Activated T-cell treated with anti-CD3 and anti-CD28 coated beads for 48 hours (primary cell): ENCODE data around the gene UBTD1.

Experiments used
- DNase-seq: peaks from one replicate; pipeline ENCODE4 v3.0.0-alpha.2; 2020; ENCODE audit warnings: low read depth

UBTD1 gene

DNA sequence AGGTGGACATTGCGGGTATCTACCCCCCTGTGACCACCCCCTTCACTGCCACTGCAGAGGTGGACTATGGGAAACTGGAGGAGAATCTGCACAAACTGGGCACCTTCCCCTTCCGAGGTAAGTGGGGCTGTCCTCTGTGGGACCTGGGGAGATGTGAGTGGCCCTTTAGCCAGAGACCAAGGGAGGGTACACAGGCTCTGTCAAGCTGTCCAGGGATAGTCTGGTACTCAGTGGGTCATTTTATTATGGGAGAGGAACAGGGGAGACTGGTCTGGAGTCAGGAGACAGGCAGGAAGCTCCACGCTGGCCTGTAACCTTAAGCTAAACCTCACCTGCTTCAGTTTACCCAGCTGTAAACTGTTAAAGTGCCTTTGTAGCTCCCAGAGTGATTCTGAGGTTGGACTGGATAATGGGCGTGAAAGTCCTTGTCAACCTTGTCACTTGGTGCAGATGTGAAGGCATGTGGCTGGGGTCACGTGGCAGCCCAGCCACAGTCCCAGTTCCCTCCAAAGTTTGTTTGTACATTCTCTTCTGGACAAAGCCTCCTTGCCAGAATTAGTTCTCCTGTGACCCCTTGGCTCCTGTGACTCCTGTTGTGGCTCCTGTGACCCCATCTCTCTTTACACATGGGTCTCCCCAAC is 86.2 kb downstream of the UBTD1 start:
- no peak for DNase-seq

DNA sequence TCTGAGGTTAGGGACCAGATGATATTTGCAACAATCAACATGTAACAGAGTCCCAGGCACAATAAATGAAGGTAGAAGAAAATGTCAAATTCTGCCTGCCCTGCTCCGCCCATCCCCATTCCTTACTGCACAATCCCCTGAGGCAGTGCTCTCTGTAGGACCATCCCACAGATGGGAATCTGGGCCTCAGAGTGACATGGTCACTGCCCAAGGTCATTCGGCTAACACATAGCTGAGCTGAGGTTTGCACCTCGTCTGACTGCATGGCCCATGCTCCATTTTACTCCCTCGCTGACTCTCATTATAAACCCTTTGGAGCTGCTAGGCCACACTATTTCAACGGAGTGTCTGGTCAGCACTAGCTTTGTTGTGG is 86.7 kb downstream of the UBTD1 start:
- no peak for DNase-seq

DNA sequence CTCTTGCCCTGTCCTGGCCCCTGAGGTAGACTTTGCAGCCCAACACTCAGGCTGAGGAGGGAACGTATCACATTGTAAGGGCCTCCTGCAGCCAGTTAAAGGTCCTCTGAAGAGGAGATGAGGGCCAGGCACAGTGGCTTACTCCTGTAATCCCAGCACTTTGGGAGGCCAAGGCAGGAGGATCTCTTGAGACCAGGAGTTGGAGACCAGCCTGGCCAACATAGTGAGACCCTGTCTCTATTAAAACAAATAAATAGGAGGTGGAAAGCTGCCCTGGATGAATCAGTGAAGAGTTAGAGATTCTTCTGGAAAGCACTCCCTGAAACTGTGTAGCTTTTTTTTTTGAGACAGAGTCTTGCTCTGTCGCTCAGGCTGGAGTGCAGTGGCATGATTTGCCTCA is 88.5 kb downstream of the UBTD1 start:
- no peak for DNase-seq

DNA sequence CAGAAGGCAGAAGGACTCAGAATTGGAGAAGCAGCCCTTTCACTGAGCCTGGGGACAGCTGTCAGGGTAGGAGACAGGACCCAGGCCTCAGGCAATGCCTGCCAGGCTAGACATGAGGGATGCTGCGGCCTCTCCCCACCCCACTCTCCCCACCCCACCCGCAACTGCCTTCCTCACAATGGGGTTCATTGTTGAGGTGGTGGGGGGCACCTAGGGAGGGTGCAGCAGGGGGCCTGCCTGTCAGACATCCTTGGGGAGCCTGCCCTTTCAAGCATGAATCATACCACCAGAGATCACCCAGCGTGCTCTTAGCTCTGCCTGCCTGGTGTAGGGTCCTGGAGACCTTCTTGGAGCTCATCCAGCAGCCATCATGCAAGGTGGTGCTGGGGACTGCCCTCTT is 90.8 kb downstream of the UBTD1 start, which contains the start of gene C10orf62:
C10orf62 (plus strand) TSS at position 243 of the 400 bp plus-strand sequence. CDS start 177 bp downstream, outside the sequence.
- DNase-seq = no peak

DNA sequence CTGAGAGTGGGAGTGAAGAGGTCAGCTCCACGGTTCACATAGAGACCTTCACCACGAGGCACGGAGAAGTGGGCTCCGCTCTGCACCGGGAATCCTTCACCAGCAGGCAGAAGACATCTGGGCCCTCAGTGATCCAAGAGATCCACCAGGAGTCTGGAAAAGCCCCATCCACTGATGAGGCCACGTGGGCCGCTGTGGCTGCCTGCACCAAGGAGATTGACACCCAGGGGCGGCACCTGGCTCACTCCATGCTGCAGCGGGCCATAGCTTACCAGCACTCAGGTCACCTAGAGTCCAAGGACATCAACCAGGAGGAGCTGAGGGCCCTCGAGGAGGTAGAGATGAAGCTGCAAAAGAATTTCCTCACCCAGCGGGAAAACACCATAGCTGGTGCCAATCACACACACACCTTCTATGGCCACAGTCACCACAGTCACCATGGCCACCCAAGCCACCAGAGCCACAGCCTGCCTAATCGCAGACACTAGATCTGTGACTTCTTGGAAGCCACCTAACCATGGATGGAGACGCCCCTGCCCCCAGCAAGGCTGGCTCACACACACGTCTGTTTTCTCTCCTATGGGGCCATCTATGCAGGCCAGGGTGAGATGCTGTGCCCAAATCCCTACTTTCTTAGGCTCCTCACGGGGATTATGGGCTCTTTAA is 91.5 kb downstream of the UBTD1 start:
- no peak for DNase-seq

DNA sequence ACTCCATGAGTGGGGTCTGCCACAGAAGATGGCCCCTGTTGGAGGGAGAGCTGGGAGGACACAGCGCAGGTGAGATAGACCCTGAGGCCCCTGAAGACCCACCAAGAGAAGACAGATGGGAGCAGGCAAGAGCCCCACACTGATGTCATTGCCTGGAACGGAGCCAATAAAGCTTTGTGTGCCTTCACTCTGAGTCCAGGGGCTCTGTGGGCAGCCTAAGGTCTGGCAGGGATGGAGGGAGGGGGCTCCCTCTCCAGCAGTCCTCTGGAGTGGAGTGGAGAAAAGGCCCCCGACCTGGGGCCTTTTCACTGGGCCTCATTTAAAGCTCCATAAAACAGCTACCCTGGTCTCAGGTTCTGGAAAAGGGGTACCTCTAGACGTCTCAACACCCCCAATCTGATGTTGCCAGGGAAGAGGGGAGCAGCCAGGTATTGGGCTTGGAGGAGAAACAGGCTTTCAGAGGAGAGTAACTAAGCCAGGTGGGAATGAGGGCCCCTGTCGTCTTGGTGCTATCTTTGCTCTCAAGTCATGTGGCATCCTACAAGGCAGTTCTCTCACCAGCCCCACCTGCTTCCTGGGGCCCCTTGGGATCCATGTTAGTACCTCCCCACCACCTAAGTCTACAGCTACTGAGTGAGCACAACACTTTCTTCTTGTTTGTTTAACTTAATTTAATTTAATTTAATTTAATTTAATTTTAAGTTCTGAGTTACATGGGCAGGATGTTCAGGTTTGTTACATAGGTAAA is 92.2 kb downstream of the UBTD1 start:
- no peak for DNase-seq

DNA sequence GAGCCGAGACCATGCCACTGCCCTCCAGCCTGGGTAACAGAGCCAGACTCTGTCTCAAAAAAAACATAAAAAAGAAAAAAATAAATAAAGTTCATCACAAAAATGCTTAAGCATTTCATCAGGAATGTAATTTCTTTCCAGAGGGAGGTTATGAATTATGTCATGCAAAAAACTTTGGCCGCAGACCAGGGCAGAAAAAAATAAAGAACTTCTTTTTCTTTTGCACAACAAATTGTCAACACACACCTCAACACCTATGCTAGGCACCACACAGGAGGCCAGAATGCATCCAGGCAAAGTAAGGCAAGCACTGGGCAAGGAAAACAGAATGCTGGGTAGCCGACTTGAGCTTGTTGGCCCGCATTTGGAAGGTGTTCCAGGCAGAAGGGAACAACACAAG is 94.7 kb downstream of the UBTD1 start:
- DNase-seq = no peak

DNA sequence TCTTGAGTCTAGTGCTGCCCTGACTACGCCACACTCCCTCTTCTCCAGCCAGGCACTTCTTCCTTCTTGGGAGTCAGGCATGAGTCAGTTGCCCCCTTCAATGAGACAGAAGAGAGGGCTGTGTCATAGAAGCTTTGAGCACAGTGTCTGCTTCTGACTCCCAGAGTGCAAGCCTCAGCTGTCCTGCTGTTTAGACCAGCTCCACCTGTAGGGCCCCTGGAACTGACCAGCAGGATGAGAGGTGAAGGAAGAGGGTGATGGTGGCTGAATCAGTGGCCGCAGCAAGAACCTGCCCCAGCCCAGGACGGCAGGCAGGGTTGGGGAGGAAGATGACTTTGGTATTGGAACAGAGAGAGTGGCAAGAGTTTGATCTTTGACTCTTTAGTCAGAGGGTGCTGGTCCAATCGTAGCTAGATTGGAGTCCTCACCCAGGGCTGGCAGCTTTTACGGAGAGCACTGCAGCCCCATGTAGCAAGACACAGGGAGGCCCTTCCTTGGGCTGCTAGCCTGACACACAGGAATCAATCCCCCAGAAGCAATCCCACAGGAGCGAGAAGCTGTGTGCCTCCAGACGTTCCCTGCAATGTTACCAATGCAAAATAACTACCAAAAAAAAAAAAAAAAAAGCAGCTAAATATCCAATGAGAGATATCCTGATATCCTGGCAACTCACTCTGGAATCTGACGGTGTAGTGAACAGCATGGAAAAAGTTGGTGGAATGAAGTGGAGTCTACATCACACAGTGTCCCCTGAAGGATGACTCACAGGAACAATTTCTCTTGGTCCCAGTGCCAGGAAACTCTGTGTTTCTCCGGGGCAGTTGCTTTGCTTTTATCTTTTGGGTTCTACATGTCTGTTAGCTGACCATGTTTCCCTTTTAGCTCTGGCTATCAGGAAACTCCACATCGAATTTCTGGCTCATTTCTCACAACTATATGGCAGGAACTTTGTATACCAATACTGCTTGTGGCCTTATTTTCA is 97.7 kb downstream of the UBTD1 start:
- no peak for DNase-seq

DNA sequence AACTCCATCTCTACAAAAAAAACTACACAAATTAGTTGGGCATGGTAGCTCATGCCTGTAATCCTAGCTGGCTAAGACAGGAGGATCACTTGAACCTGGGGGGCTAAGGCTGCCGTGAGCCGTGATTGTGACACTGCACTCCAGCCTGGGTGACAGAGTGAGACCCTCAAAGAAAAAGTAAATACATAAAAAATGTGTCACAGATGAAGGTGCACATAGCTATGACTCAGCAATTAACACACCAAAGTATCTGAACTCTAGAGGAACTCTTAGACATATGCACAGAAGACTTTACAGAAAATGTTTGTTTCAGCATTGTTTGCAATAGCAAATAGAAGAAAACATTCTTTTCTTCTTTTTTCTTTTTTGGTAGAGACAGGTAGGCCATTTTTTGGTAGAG is 99.1 kb downstream of the UBTD1 start:
- DNase-seq = no peak

DNA sequence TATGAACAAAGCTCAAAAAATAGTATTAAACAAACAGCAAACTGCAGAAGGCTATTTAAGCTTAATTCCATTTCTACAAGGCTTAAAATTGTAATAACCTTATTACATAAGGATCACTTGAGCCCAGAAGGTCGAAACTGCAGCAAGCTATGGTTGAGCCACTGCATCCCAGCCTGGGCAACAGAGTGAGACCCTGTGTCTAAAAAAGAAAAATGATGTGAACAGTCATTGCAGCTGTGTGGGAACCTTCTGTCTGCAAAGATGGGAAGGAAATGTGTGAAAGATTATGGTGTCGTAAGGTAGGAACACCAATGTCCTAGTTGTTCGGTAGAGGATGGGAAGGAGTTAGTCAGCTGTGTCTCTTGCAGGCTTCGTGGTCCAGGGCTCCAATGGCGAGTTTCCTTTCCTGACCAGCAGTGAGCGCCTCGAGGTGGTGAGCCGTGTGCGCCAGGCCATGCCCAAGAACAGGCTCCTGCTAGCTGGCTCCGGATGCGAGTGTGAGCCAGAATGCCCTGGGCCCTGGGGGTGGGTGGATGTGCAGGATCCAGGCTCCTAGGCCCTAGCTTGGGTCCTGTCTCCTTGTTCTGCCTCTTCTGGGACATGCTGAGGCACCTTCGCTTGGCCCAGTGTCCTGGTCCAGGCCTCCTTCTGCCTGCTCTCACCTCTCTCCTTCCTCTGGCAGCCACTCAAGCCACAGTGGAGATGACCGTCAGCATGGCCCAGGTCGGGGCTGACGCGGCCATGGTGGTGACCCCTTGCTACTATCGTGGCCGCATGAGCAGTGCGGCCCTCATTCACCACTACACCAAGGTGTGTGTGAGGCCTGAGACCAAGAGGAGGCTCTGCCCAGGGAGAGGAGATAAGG is 99.9 kb downstream of the UBTD1 start:
- no peak for DNase-seq

DNA sequence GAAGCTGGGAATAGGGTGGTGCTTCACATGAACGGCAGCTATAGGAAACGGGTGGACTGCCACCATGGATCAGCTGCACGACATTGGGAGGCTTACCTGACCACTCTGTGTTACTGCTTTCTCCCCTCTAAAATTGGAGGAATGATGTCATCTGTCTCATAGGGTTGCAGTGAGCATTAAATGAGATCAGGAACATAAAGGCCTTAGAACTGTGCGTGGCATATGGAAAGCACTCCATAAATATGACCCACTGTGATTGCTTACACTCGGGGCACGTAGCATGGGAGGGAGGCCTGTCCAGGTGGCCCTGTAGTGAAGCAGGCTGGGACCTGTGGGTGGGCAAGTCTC is 100.5 kb downstream of the UBTD1 start:
- DNase-seq = no peak

DNA sequence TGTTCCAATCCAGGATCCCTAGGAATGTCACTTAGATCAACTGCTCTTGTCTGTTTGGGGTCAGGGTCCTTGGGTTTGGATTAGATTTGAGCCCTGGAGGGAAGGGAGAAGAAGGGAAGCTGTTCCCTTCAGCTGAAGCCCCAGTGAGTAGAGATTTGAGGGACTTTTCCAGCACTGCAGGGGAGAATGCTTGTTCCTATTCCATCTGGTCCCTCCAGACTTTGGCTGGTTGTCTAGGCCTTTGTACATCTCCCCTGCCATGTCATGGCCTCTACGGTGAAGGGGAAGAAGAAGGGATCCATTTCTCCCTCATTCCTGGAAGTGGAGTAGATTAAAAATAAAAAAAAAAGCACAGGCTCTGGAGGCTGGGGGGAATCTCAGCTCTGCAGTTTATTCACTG is 101.9 kb downstream of the UBTD1 start:
- DNase-seq = no peak

DNA sequence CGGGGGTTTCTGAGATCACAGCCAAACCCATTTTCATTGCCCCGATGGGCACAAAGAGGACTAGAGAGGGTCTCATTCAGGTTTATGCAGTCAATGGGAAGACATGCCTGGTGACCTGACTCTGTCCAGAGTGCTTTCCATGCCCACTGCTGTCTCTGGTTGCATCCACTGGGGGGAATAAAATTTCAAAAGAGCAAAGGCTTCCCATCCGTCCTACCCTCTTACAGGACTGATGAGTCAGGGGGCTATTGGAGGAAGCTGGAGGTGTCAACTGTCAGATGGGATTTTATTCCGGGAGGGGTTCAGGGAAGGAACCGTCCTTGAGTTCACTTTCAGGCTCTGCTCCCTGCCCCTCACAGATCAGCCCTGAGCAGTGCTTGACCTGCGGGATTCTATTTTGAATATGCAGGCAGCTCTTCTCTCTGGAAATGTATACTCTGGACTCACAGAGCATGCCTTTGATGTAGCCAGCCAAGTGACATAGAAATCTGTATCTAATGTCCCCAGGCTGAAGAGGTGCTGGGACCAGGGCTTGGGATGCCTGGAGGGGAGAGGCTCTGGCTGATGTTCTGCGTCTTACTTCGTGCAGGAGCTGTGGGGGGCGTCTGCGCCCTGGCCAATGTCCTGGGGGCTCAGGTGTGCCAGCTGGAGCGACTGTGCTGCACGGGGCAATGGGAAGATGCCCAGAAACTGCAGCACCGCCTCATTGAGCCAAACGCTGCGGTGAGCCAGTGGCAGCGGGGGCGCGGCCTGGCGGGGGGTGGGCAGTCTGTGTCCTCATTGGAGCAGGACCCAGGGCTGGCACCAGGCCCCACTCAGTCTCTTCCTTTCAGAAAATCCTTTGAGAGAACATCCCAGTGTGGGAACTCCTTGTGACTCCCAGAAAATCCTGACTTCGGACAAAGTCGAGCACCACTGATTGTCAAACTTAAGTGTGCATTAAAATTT is 102.8 kb downstream of the UBTD1 start:
- DNase-seq = no peak

DNA sequence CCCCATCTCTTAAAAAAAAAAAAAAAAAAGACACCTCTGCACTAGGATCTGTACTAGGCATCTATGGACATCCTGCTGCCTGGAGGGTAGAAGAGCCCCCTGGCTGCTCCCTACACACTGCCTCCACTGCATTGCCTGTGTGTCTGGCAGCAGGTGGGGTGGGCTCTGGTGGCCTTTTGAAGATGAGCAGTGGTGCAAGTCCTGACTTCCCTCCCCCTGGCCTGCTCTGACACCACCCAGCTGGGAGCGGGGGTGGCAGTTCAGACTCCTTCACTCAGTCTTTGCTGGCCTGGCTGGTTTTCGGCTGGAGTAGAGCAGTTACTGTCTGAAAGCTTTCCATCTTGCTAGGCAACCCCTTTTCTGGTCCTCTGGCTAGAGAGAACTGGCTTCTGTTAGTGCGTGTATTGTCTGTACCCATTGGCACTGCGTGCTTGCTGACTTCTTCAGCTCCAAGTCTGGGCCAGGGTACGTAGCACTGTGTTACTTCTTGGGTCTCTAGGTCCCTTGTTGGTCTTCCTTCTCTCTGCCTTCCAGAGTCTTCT is 108.4 kb downstream of the UBTD1 start:
- no peak for DNase-seq

DNA sequence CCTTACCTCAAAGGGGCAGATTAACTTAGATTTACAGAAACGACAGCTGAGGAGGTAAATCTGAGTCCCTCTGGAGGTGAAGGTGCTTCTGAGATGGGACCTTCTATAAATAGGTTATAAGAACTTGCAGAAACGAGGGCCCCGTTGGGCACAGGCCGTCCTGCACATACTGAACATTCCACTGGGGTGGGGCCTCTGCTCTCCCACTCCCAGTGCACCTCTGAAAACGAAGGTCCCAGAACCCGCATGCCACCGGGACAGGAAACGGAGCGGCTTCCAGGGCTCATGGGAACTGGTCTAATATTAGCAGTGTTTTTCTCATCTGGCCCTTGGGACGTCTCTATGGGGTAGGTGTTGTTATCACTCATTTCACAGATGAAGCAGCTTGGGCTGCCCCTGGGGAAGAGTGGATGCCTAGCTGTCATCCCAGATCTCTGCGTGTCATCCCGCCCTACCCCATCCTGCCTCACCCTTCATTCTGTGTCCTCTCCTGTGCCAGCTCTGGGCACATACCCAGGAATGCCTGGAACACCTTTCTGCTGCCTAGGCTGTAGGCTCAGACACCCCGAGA is 110.4 kb downstream of the UBTD1 start:
- no peak for DNase-seq

DNA sequence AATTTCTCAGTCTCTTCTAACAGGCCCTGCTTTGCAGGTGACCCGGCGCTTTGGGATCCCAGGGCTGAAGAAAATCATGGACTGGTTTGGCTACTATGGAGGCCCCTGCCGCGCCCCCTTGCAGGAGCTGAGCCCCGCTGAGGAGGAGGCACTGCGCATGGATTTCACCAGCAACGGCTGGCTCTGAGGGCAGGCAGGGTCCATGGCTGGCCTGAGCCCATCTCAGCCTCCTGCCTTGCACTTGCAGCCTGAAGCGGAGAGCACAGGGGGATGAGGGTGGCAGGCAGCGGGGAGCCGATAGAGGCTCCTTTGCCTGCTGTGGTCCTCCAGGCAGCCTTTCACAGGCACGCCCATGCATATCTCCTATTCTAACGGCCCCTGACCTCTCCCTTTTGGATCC is 112.7 kb downstream of the UBTD1 start:
- no peak for DNase-seq

DNA sequence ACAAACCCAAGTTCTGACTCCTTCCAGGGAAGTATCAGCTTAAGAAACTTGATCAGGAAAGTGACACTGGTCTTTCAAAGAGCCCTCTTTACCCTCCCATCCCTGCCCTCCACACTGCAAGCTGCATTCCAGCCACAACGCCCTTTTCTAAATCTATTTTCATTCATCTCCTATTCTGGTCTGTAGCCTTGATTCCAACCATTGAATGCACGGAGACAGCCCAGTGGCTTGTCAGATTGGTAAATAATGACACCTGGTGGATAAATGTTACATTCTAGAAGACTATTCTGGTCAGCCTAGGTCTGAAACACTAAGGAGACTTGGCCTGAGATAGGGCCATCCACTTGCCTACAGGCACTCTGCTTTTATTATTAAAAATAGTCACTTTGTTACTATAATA is 113.7 kb downstream of the UBTD1 start:
- DNase-seq = no peak

DNA sequence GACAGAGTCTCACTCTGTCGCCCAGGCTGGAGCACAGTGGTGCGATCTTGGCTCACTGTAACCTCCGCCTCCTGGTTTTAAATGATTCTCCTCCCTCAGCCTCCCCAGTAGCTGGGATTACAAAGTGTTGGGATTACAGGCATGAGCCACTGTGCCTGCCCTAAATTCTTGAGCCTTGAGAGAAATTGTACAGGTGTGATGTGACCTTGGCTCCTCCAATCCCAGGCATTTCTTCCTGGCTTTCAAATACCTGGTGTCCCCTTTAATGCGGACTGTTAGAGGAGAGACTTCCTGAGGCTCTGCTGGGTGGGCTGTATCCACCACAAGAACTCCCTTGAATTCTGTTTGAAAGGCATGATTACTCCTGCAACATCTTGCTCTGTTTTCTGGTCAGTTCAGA is 119.6 kb downstream of the UBTD1 start:
- no peak for DNase-seq

DNA sequence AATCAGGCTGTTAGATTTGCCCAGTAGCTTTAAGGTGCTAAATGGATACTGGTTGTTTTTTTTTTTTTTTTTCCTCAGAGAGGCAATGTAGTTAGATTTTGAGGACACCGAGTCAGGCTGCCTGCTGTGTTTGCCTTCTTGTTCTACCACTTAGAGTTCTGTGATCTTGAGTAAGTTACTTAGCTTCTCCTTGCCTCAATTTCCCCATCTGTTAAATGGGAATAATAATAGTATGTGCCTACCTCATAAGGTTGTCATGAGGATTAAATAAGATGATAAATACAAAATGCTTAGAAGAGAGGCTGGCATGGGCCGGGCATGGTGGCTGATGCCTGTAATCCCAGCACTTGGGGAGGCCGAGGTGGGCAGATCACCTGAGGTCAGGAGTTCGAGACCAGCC is 120.0 kb downstream of the UBTD1 start:
- no peak for DNase-seq
